ENCODE measurements around the gene ITGA1. TPM values are rescaled to one million over a fixed set of nuclear protein-coding genes. Genes with fewer than 3 reads are reported as not detected.

Gene ITGA1
- total and polyA plus RNA-seq, 2 of the 8 experiments (the other 6 are each of a cell fraction or from before 2014, with no cell fraction given) = 2.3 to 9.0 TPM

DNA sequence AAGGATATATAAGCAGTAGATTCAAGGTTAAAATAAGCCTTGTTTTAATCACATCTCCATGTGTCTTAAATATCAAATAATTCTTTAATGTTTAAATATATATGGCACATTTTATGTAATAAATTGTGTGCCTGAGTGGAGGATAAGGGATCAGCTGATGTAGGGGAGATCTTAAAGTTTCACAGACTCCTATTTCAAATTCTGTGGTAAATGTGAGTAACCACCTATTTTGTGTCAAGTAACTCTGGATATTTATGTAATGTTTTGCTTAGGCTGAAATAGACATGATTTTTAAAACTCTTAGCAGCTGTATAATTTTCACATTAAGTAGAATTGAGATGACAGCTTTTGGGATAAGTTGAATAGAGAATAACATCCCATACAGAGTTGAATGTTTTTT lies 160.1 kb downstream of the ITGA1 start:
- Histone ChIP-seq H3K23me2 (ENCODE audit: low read depth, low read length) (no peaks in the 10 kb centered on the region), H3K4me3 (ENCODE audit: extremely low read depth in 1 of 4, insufficient read depth in 2 of 4, low read depth in 3 of 4, low read length in 4 of 4) (no peak overlapping the region), H3K79me2 (ENCODE audit: control insufficient read depth in 1 of 2, insufficient read depth in 2 of 2, low read length in 2 of 2) (no peaks in the 10 kb centered on the region), H2BK15ac (ENCODE audit: low read length) (no peak overlapping the region), H3K27ac (ENCODE audit: low read depth, low read length) (no peak overlapping the region), H3K56ac (replicated peaks; ENCODE audit: insufficient read length, low read depth, low read length) (no peak overlapping the region), H3K4me2 (ENCODE audit: insufficient read depth in 1 of 2, low read depth in 2 of 2, low read length in 2 of 2) (no peak overlapping the region), H3K18ac (ENCODE audit: extremely low read depth, low read length) (no peak overlapping the region), H4K5ac (ENCODE audit: insufficient read length, low read depth, low read length) (no peak overlapping the region), H3K79me1 (ENCODE audit: low read depth, low read length) (no peaks in the 10 kb centered on the region), H4K20me1 (replicated peaks in 1 of 2; ENCODE audit: control insufficient read depth in 1 of 2, insufficient read depth in 2 of 2, low read length in 2 of 2) (no peaks in the 10 kb centered on the region), H2BK20ac (ENCODE audit: low read length) (no peak overlapping the region), H2AFZ (ENCODE audit: low read length) (no peak overlapping the region), H3K9ac (replicated peaks in 1 of 4; ENCODE audit: extremely low read depth in 1 of 4, low read depth in 3 of 4, low read length in 3 of 4) (no peak overlapping the region), H2BK120ac (replicated peaks; ENCODE audit: low read depth, low read length) (no peak overlapping the region), H3K27me3 (replicated peaks in 1 of 4; ENCODE audit: control insufficient read depth in 3 of 4, extremely low read depth in 1 of 4, insufficient read depth in 3 of 4, low read length in 3 of 4) (no peaks in the 10 kb centered on the region), H3K4ac (replicated peaks; ENCODE audit: insufficient read length, low read depth, low read length) (no peak overlapping the region), H2AK5ac (ENCODE audit: low read depth, low read length) (no peak overlapping the region), H4K91ac (replicated peaks; ENCODE audit: insufficient read length, low read length) (no peak overlapping the region), H3K23ac (ENCODE audit: insufficient read length) (no peak overlapping the region), H3K9me3 (ENCODE audit: insufficient read depth in 2 of 2, low read depth in 1 of 2, low read length in 1 of 2) (no peaks in the 10 kb centered on the region), H2BK12ac (ENCODE audit: low read depth, low read length) (no peak overlapping the region), H2BK5ac (ENCODE audit: low read depth, low read length) (no peak overlapping the region), H3K14ac (ENCODE audit: insufficient read length) (no peak overlapping the region), H4K8ac (ENCODE audit: extremely low read depth, insufficient read depth, low read length) (no peak overlapping the region), H3K4me1 (replicated peaks in 1 of 4; ENCODE audit: control insufficient read depth in 3 of 4, insufficient read depth in 4 of 4, low read length in 3 of 4) (no peaks in the 10 kb centered on the region), H3K36me3 (ENCODE audit: control insufficient read depth in 2 of 4, insufficient read depth in 4 of 4, low read length in 3 of 4) (no peaks in the 10 kb centered on the region)
- ChIA-PET CTCF (ENCODE audit: partially characterized antibody) (interaction anchor here (0.6 to 5.3 kb wide), 44 partner anchors 8 to 484 kb away, joined by 3 to 72 read pairs (median 6); partner anchors contain the start of gene ITGA2), POLR2A (ENCODE audit: partially characterized antibody) (no interaction called here)
- FAIRE-seq = no peak
- no peak for DNase-seq (ENCODE audit: low read depth in 1 of 2, low spot score in 2 of 2)
- TF ChIP-seq RNF2 (IDR thresholded peaks at IDR 0.05; ENCODE audit: borderline replicate concordance, low read depth, low read length, missing control alignments, poor library complexity, severe bottlenecking) (no peak), NANOG (IDR thresholded peaks at IDR 0.05; ENCODE audit: insufficient read depth, low read depth, low read length, poor library complexity, severe bottlenecking) (no peak), TEAD4 (IDR thresholded peaks at IDR 0.05; ENCODE audit: low read depth, low read length) (no peak), SIRT6 (IDR thresholded peaks at IDR 0.05; ENCODE audit: low read length) (no peak), MAFK (IDR thresholded peaks at IDR 0.05; ENCODE audit: low read depth, low read length) (no peak), BRCA1 (IDR thresholded peaks at IDR 0.05; ENCODE audit: low read depth, low read length) (no peak), EP300 (IDR thresholded peaks at IDR 0.05; ENCODE audit: borderline replicate concordance in 1 of 2, low read depth in 2 of 2, low read length in 2 of 2) (no peak), CEBPB (IDR thresholded peaks at IDR 0.05; ENCODE audit: low read depth, low read length) (no peak), SRF (IDR thresholded peaks at IDR 0.05; ENCODE audit: low read depth, low read length) (no peak), CHD2 (IDR thresholded peaks at IDR 0.05; ENCODE audit: low read length) (no peak), TAF7 (optimal IDR thresholded peaks at IDR 0.05; ENCODE audit: borderline replicate concordance, low read depth, low read length) (no peak), YY1 (IDR thresholded peaks at IDR 0.05; ENCODE audit: low read depth, low read length) (no peak), JUN (IDR thresholded peaks at IDR 0.05; ENCODE audit: low read depth, low read length) (no peak), GTF2F1 (IDR thresholded peaks at IDR 0.05; ENCODE audit: borderline replicate concordance, low read depth, low read length) (no peak), EGR1 (IDR thresholded peaks at IDR 0.05; ENCODE audit: borderline replicate concordance, low read depth, low read length) (no peak)
